Loucy (cell line): ENCODE measurements around the gene IQCH.
A peak's percentile ranks its signal among the peaks of the same experiment; 100 is the strongest.

Experiments
- H2AFZ ChIP-seq: fragments of 200-600 bp; sonication (generic); 2 replicates; pipeline ENCODE4 v1.6.0; 2016; ENCODE audit warnings: antibody characterized with exemption, mild to moderate bottlenecking, low read length, moderate library complexity
- H3F3A ChIP-seq: fragments of 200-600 bp; 2 replicates; pipeline ENCODE4 v1.6.0; 2016; ENCODE audit warnings: antibody characterized with exemption, low read depth, mild to moderate bottlenecking
- H3K27me3 ChIP-seq: fragments of 200-600 bp; sonication (generic); 2 replicates; pipeline ENCODE4 v1.6.1; 2014; ENCODE audit warnings: low read length, mild to moderate bottlenecking; ENCODE audit not compliant: insufficient read depth, poor library complexity, severe bottlenecking
- H3K36me3 ChIP-seq: fragments of 200-600 bp; sonication (generic); 2 replicates; pipeline ENCODE4 v1.6.1; 2016; ENCODE audit warnings: low read length; ENCODE audit not compliant: insufficient read depth
- H3K4me1 ChIP-seq: fragments of 200-600 bp; sonication (generic); 2 replicates; pipeline ENCODE4 v1.5.1; 2014; ENCODE audit warnings: low read length, mild to moderate bottlenecking; ENCODE audit not compliant: insufficient read depth, poor library complexity, severe bottlenecking
- H3K4me2 ChIP-seq: fragments of 200-600 bp; sonication (generic); 2 replicates; pipeline ENCODE4 v1.6.0; 2014; ENCODE audit warnings: antibody characterized with exemption, low read length, low read depth, mild to moderate bottlenecking; ENCODE audit not compliant: poor library complexity, severe bottlenecking
- H3K4me3 ChIP-seq: fragments of 200-600 bp; sonication (generic); 2 replicates; pipeline ENCODE4 v1.5.1; 2014; ENCODE audit warnings: low read length, mild to moderate bottlenecking, mixed read lengths; ENCODE audit not compliant: poor library complexity, severe bottlenecking
- H3K79me2 ChIP-seq: fragments of 200-600 bp; sonication (generic); 2 replicates; pipeline ENCODE4 v1.6.1; 2014; ENCODE audit warnings: low read length; ENCODE audit not compliant: insufficient read depth
- H3K9ac ChIP-seq: fragments of 200-600 bp; sonication (generic); 2 replicates; pipeline ENCODE4 v1.6.0; 2014; ENCODE audit warnings: mild to moderate bottlenecking, low read depth, low read length, moderate library complexity; ENCODE audit not compliant: poor library complexity, severe bottlenecking
- H3K9me2 ChIP-seq: fragments of 200-600 bp; sonication (generic); replicated peaks from 2 replicates; pipeline ENCODE4 v1.6.1; 2016; ENCODE audit warnings: low read depth, low read length, mixed read lengths
- H3K9me3 ChIP-seq: fragments of 200-600 bp; sonication (generic); 2 replicates; pipeline ENCODE4 v1.6.1; 2014; ENCODE audit warnings: mild to moderate bottlenecking, antibody characterized with exemption, low read length, low read depth; ENCODE audit not compliant: insufficient read depth
- H4K20me1 ChIP-seq: fragments of 200-600 bp; sonication (generic); 2 replicates; pipeline ENCODE4 v1.6.0; 2014; ENCODE audit warnings: antibody characterized with exemption, low read length, mild to moderate bottlenecking; ENCODE audit not compliant: insufficient read depth, poor library complexity, severe bottlenecking
- CTCF ChIP-seq: fragments of 200-600 bp; sonication (generic); conservative IDR thresholded peaks from 2 replicates; pipeline ENCODE4 v1.5.1; 2014; ENCODE audit warnings: mild to moderate bottlenecking, antibody characterized with exemption, low read length
- EZH2phosphoT487 ChIP-seq: fragments of 200-600 bp; IDR thresholded peaks from 2 replicates; pipeline ENCODE4 v1.6.1; 2018; ENCODE audit warnings: antibody characterized with exemption, mild to moderate bottlenecking, moderate library complexity, borderline replicate concordance

Gene IQCH

GRCh38 chr15:67548862-67549651 is 294.5 kb downstream of the IQCH start:
- Histone ChIP-seq H3K4me2 (peak overlapping the region; percentile 68), H3K4me1 (peaks cover 70% of the 10 kb centered on the region), H3K4me3 (peak overlapping the region; percentile 42), H3F3A (peaks cover 5% of the 10 kb centered on the region; the same call in 1 of the 2 replicates), H2AFZ (no peak overlapping the region), H3K9ac (peak overlapping the region; percentile 35), H3K27me3 (no peaks in the 10 kb centered on the region), H3K79me2 (peaks cover 86% of the 10 kb centered on the region), H3K9me3 (no peaks in the 10 kb centered on the region), H3K36me3 (peaks cover 10% of the 10 kb centered on the region; the same call in 1 of the 2 replicates), H4K20me1 (peaks cover 2% of the 10 kb centered on the region), H3K9me2 (no peaks in the 10 kb centered on the region)
- no peak for TF ChIP-seq CTCF
- TF ChIP-seq EZH2phosphoT487: no peak

GRCh38 chr15:67549736-67550135 is 295.1 kb downstream of the IQCH start:
- H3F3A ChIP-seq: peaks cover 5% of the 10 kb centered on the region; the same call in 1 of the 2 replicates
- H3K9me2 ChIP-seq: no peaks in the 10 kb centered on the region
- H3K79me2 ChIP-seq: peaks cover 84% of the 10 kb centered on the region
- peaks cover 68% of the 10 kb centered on the region for H3K4me1 ChIP-seq
- peak overlapping the region; percentile 42 for H3K4me3 ChIP-seq
- no peak for TF ChIP-seq CTCF
- no peak for TF ChIP-seq EZH2phosphoT487
- H3K27me3 ChIP-seq: no peaks in the 10 kb centered on the region
- peak overlapping the region; percentile 68 for H3K4me2 ChIP-seq
- peak overlapping the region; percentile 35 for H3K9ac ChIP-seq
- peaks cover 10% of the 10 kb centered on the region; the same call in 1 of the 2 replicates for H3K36me3 ChIP-seq
- H3K9me3 ChIP-seq: no peaks in the 10 kb centered on the region
- no peak overlapping the region for H2AFZ ChIP-seq
- H4K20me1 ChIP-seq: no peaks in the 10 kb centered on the region

- peak overlapping the region; percentile 68 for H3K4me2 ChIP-seq
- no peaks in the 10 kb centered on the region for H4K20me1 ChIP-seq
- peaks cover 5% of the 10 kb centered on the region; the same call in 1 of the 2 replicates for H3F3A ChIP-seq
- no peak overlapping the region for H2AFZ ChIP-seq
- no peak overlapping the region for H3K9ac ChIP-seq
- H3K36me3 ChIP-seq: peaks cover 10% of the 10 kb centered on the region; the same call in 1 of the 2 replicates
- H3K27me3 ChIP-seq: no peaks in the 10 kb centered on the region
- no peak for TF ChIP-seq EZH2phosphoT487
- no peak for TF ChIP-seq CTCF
- no peaks in the 10 kb centered on the region for H3K9me3 ChIP-seq
- H3K4me3 ChIP-seq: peak overlapping the region; percentile 42
- H3K4me1 ChIP-seq: peaks cover 68% of the 10 kb centered on the region
- H3K79me2 ChIP-seq: peaks cover 78% of the 10 kb centered on the region
- H3K9me2 ChIP-seq: no peaks in the 10 kb centered on the region
Observed at GRCh38 chr15:67550522-67550921, 295.9 kb downstream of the IQCH start.
